ENCODE data around the gene LRP1B.

The LRP1B gene

GRCh38 chr2:141055531-141055930 lies 1075.3 kb downstream of the LRP1B start:
- H3K4me3 ChIP-seq (ENCODE audit: low read length, poor library complexity, severe bottlenecking): no peak overlapping the region
- no peaks in the 10 kb centered on the region for H3K9me3 ChIP-seq (ENCODE audit: insufficient read depth, low read depth, low read length)
- H3K4me1 ChIP-seq (ENCODE audit: insufficient read depth, low read length, poor library complexity, severe bottlenecking): no peaks in the 10 kb centered on the region
- TF ChIP-seq, protein P1, sequence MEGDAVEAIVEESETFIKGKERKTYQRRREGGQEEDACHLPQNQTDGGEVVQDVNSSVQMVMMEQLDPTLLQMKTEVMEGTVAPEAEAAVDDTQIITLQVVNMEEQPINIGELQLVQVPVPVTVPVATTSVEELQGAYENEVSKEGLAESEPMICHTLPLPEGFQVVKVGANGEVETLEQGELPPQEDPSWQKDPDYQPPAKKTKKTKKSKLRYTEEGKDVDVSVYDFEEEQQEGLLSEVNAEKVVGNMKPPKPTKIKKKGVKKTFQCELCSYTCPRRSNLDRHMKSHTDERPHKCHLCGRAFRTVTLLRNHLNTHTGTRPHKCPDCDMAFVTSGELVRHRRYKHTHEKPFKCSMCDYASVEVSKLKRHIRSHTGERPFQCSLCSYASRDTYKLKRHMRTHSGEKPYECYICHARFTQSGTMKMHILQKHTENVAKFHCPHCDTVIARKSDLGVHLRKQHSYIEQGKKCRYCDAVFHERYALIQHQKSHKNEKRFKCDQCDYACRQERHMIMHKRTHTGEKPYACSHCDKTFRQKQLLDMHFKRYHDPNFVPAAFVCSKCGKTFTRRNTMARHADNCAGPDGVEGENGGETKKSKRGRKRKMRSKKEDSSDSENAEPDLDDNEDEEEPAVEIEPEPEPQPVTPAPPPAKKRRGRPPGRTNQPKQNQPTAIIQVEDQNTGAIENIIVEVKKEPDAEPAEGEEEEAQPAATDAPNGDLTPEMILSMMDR (conservative IDR thresholded peaks at IDR 0.05; ENCODE audit: low read length): no peak
- TF ChIP-seq EZH2phosphoT487 (IDR thresholded peaks at IDR 0.05; ENCODE audit: borderline replicate concordance): no peak
- no peaks in the 10 kb centered on the region for H4K20me1 ChIP-seq (ENCODE audit: insufficient read depth, low read length, poor library complexity, severe bottlenecking)
- no peaks in the 10 kb centered on the region for H3K27me3 ChIP-seq (ENCODE audit: insufficient read depth, low read length, poor library complexity, severe bottlenecking)
- no peaks in the 10 kb centered on the region for H3K36me3 ChIP-seq (ENCODE audit: insufficient read depth, low read length)
- no peaks in the 10 kb centered on the region for H3F3A ChIP-seq (ENCODE audit: low read depth)
- no peaks in the 10 kb centered on the region for H3K9me2 ChIP-seq (replicated peaks; ENCODE audit: low read depth, low read length)
- H3K4me2 ChIP-seq (ENCODE audit: low read depth, low read length, poor library complexity, severe bottlenecking): no peak overlapping the region
- no peaks in the 10 kb centered on the region for H3K79me2 ChIP-seq (ENCODE audit: insufficient read depth, low read length)
- no peak overlapping the region for H2AFZ ChIP-seq (ENCODE audit: low read length)
- H3K9ac ChIP-seq (ENCODE audit: low read depth, low read length, poor library complexity, severe bottlenecking): no peak overlapping the region

GRCh38 chr2:141048951-141049350 lies 1081.9 kb downstream of the LRP1B start:
- Histone ChIP-seq H3K4me1 (ENCODE audit: insufficient read depth, low read length, poor library complexity, severe bottlenecking) (no peaks in the 10 kb centered on the region), H3K4me3 (ENCODE audit: low read length, poor library complexity, severe bottlenecking) (no peak overlapping the region), H3K36me3 (ENCODE audit: insufficient read depth, low read length) (no peaks in the 10 kb centered on the region), H3K9ac (ENCODE audit: low read depth, low read length, poor library complexity, severe bottlenecking) (no peak overlapping the region), H3K79me2 (ENCODE audit: insufficient read depth, low read length) (no peaks in the 10 kb centered on the region), H3F3A (ENCODE audit: low read depth) (no peaks in the 10 kb centered on the region), H3K27me3 (ENCODE audit: insufficient read depth, low read length, poor library complexity, severe bottlenecking) (no peaks in the 10 kb centered on the region), H2AFZ (ENCODE audit: low read length) (no peak overlapping the region), H3K9me2 (replicated peaks; ENCODE audit: low read depth, low read length) (no peaks in the 10 kb centered on the region), H4K20me1 (ENCODE audit: insufficient read depth, low read length, poor library complexity, severe bottlenecking) (no peaks in the 10 kb centered on the region), H3K4me2 (ENCODE audit: low read depth, low read length, poor library complexity, severe bottlenecking) (no peak overlapping the region), H3K9me3 (ENCODE audit: insufficient read depth, low read depth, low read length) (no peaks in the 10 kb centered on the region)
- no peak for TF ChIP-seq EZH2phosphoT487 (IDR thresholded peaks at IDR 0.05; ENCODE audit: borderline replicate concordance)
- TF ChIP-seq, protein P1 (conservative IDR thresholded peaks at IDR 0.05; ENCODE audit: low read length): no peak

GRCh38 chr2:141041281-141041680 lies 1089.5 kb downstream of the LRP1B start:
- H3K9me3 ChIP-seq (ENCODE audit: insufficient read depth, low read depth, low read length): no peaks in the 10 kb centered on the region
- H3K4me1 ChIP-seq (ENCODE audit: insufficient read depth, low read length, poor library complexity, severe bottlenecking): no peaks in the 10 kb centered on the region
- H3K27me3 ChIP-seq (ENCODE audit: insufficient read depth, low read length, poor library complexity, severe bottlenecking): no peaks in the 10 kb centered on the region
- H3K79me2 ChIP-seq (ENCODE audit: insufficient read depth, low read length): no peaks in the 10 kb centered on the region
- no peak for TF ChIP-seq EZH2phosphoT487 (IDR thresholded peaks at IDR 0.05; ENCODE audit: borderline replicate concordance)
- TF ChIP-seq, protein P1 (conservative IDR thresholded peaks at IDR 0.05; ENCODE audit: low read length): no peak
- H3K4me3 ChIP-seq (ENCODE audit: low read length, poor library complexity, severe bottlenecking): no peak overlapping the region
- no peak overlapping the region for H3K9ac ChIP-seq (ENCODE audit: low read depth, low read length, poor library complexity, severe bottlenecking)
- H3K9me2 ChIP-seq (replicated peaks; ENCODE audit: low read depth, low read length): no peaks in the 10 kb centered on the region
- H3K4me2 ChIP-seq (ENCODE audit: low read depth, low read length, poor library complexity, severe bottlenecking): no peak overlapping the region
- H3F3A ChIP-seq (ENCODE audit: low read depth): no peaks in the 10 kb centered on the region
- H3K36me3 ChIP-seq (ENCODE audit: insufficient read depth, low read length): no peaks in the 10 kb centered on the region
- H4K20me1 ChIP-seq (ENCODE audit: insufficient read depth, low read length, poor library complexity, severe bottlenecking): no peaks in the 10 kb centered on the region
- no peak overlapping the region for H2AFZ ChIP-seq (ENCODE audit: low read length)
